AG20443 (cell line): ENCODE data around the gene LSM12.
A peak's percentile ranks its signal among the peaks of the same experiment; 100 is the strongest.

ENCODE experiments used
- DNase-seq: peaks from one replicate; pipeline ENCODE4 v3.0.0; 2012; ENCODE audit warnings: low spot score, mixed read lengths

LSM12 gene

GRCh38 chr17:44095647-44096496, 29.4 kb upstream of the LSM12 start:
- peak; percentile 83 for DNase-seq

GRCh38 chr17:44095388-44095646, 28.8 kb upstream of the LSM12 start:
- DNase-seq, result no peak

GRCh38 chr17:44094701-44095387, 28.4 kb upstream of the LSM12 start:
- no peak for DNase-seq

GRCh38 chr17:44093231-44093900, 26.9 kb upstream of the LSM12 start:
- no peak for DNase-seq

- DNase-seq, result no peak
Measured at GRCh38 chr17:44092051-44092450, 25.6 kb upstream of the LSM12 start.

GRCh38 chr17:44091200-44091997, 24.9 kb upstream of the LSM12 start:
- no peak for DNase-seq

GRCh38 chr17:44088254-44088653, 21.8 kb upstream of the LSM12 start:
- no peak for DNase-seq

GRCh38 chr17:44087319-44087718, 20.8 kb upstream of the LSM12 start:
- DNase-seq, result no peak

GRCh38 chr17:44086364-44087311, 20.2 kb upstream of the LSM12 start:
- DNase-seq, result peak; percentile 95

GRCh38 chr17:44085908-44086307, 19.4 kb upstream of the LSM12 start:
- DNase-seq, result no peak

- DNase-seq, result no peak
Measured at GRCh38 chr17:44084921-44085320, 18.4 kb upstream of the LSM12 start.

- DNase-seq, result no peak
Measured at GRCh38 chr17:44084131-44084538, 17.7 kb upstream of the LSM12 start.

- no peak for DNase-seq
Measured at GRCh38 chr17:44083250-44083849, 16.9 kb upstream of the LSM12 start.

- no peak for DNase-seq
Measured at GRCh38 chr17:44082256-44082927, 15.9 kb upstream of the LSM12 start.

GRCh38 chr17:44081681-44082080, 15.2 kb upstream of the LSM12 start:
- DNase-seq, result no peak

GRCh38 chr17:44079877-44080821, 13.7 kb upstream of the LSM12 start:
- no peak for DNase-seq

GRCh38 chr17:44078412-44078811, 11.9 kb upstream of the LSM12 start:
- no peak for DNase-seq

GRCh38 chr17:44077595-44077909, 11.1 kb upstream of the LSM12 start:
- no peak for DNase-seq
